BE2C (cell line): ENCODE results near the gene ENOPH1.
"Not testable (repeated sequence)": the region's sequence is repeated elsewhere in the genome, so short reads cannot be mapped to it uniquely, and the experiment has no call there.

Source experiments
- DNase-seq: peaks from one replicate; pipeline ENCODE4 v3.0.0-alpha.2; 2020
- H3K27me3 ChIP-seq: fragments of 250-450 bp; sonication (Bioruptor Pico); 2 replicates; pipeline ENCODE4 v1.5.1; 2020; ENCODE audit warnings: mild to moderate bottlenecking
- H3K36me3 ChIP-seq: fragments of 250-450 bp; sonication (Bioruptor Pico); 2 replicates; pipeline ENCODE4 v1.5.1; 2020; ENCODE audit warnings: mild to moderate bottlenecking
- H3K4me1 ChIP-seq: fragments of 250-450 bp; sonication (Bioruptor Pico); 2 replicates; pipeline ENCODE4 v1.5.1; 2020
- H3K4me3 ChIP-seq: 2 replicates; pipeline ENCODE4 v1.5.1; 2011; ENCODE audit warnings: low read depth, low read length
- H3K9me3 ChIP-seq: fragments of 250-450 bp; sonication (Bioruptor Pico); 2 replicates; pipeline ENCODE4 v1.5.1; 2020
- CTCF ChIP-seq: IDR thresholded peaks from 2 replicates; pipeline ENCODE4 v1.5.1; 2012; ENCODE audit warnings: mild to moderate bottlenecking, low read depth, low read length

ENOPH1 gene

GRCh38 chr4:82388405-82388804 lies 42.0 kb upstream of the ENOPH1 start:
- peak; percentile 15; the same call in 1 of the 2 replicates for TF ChIP-seq CTCF

GRCh38 chr4:82390061-82390460 lies 40.3 kb upstream of the ENOPH1 start:
- not testable (repeated sequence) for H3K4me1 ChIP-seq, H3K9me3 ChIP-seq, H3K36me3 ChIP-seq, DNase-seq, H3K27me3 ChIP-seq, H3K4me3 ChIP-seq

More at GRCh38 chr4:82388405-82388804, 42.0 kb upstream of the ENOPH1 start:
- no peaks in the 10 kb centered on the region for H3K9me3 ChIP-seq
- no peaks in the 10 kb centered on the region for H3K27me3 ChIP-seq
- no peak for DNase-seq
- H3K4me1 ChIP-seq, result no peaks in the 10 kb centered on the region
- no peaks in the 10 kb centered on the region for H3K36me3 ChIP-seq
- no peak overlapping the region for H3K4me3 ChIP-seq

- Histone ChIP-seq H3K4me3 (no peak overlapping the region), H3K9me3 (no peaks in the 10 kb centered on the region), H3K4me1 (no peaks in the 10 kb centered on the region), H3K27me3 (no peaks in the 10 kb centered on the region), H3K36me3 (no peaks in the 10 kb centered on the region)
- no peak for DNase-seq
- TF ChIP-seq CTCF, result no peak
Measured at GRCh38 chr4:82394896-82395295, 35.5 kb upstream of the ENOPH1 start.

- no peak for DNase-seq
- H3K27me3 ChIP-seq, result no peaks in the 10 kb centered on the region
Measured at GRCh38 chr4:82397527-82397926, 32.9 kb upstream of the ENOPH1 start.

GRCh38 chr4:82398263-82398662 lies 32.1 kb upstream of the ENOPH1 start:
- Histone ChIP-seq H3K4me3 (no peak overlapping the region), H3K9me3 (no peaks in the 10 kb centered on the region), H3K4me1 (no peaks in the 10 kb centered on the region), H3K36me3 (no peaks in the 10 kb centered on the region), H3K27me3 (no peaks in the 10 kb centered on the region)
- DNase-seq, result no peak
- no peak for TF ChIP-seq CTCF

More at GRCh38 chr4:82397527-82397926, 32.9 kb upstream of the ENOPH1 start:
- no peak for TF ChIP-seq CTCF
- Histone ChIP-seq H3K4me3 (no peak overlapping the region), H3K9me3 (no peaks in the 10 kb centered on the region), H3K4me1 (no peaks in the 10 kb centered on the region), H3K36me3 (no peaks in the 10 kb centered on the region)

- TF ChIP-seq CTCF, result no peak
- Histone ChIP-seq H3K9me3 (no peaks in the 10 kb centered on the region), H3K36me3 (no peaks in the 10 kb centered on the region), H3K4me3 (no peak overlapping the region), H3K27me3 (no peaks in the 10 kb centered on the region), H3K4me1 (no peaks in the 10 kb centered on the region)
- DNase-seq, result no peak
Measured at GRCh38 chr4:82401600-82401999, 28.8 kb upstream of the ENOPH1 start.

- DNase-seq, result no peak
- no peaks in the 10 kb centered on the region for H3K4me1 ChIP-seq
- H3K4me3 ChIP-seq, result no peak overlapping the region
- H3K27me3 ChIP-seq, result no peaks in the 10 kb centered on the region
- TF ChIP-seq CTCF, result no peak
- H3K9me3 ChIP-seq, result no peaks in the 10 kb centered on the region
- no peaks in the 10 kb centered on the region for H3K36me3 ChIP-seq
Measured at GRCh38 chr4:82402196-82402775, 28.1 kb upstream of the ENOPH1 start.
